GM23338 (cell line): ENCODE measurements around the gene ULK4. TPM values are rescaled to one million over a fixed set of nuclear protein-coding genes. Genes with fewer than 3 reads are reported as not detected.

ENCODE experiments used
- ATAC-seq: fragments of 200-7000 bp; cut with Tn5 transposase; 3 replicates; pipeline ENCODE4 v1.9.1; 2020
- DNase-seq: peaks from one replicate; pipeline ENCODE4 v3.0.0-alpha.2; 2015; ENCODE audit warnings: low spot score
- H2AFZ ChIP-seq: fragments of 200-600 bp; sonication (generic); 2 replicates; pipeline ENCODE4 v1.8.0; 2016; ENCODE audit warnings: antibody characterized with exemption, mild to moderate bottlenecking, moderate library complexity
- H3F3A ChIP-seq: fragments of 200-600 bp; sonication (generic); replicated peaks from 2 replicates; pipeline ENCODE4 v1.8.0; 2017; ENCODE audit warnings: antibody characterized with exemption, mixed run types, low read depth
- H3K27ac ChIP-seq: fragments of 200-600 bp; sonication (generic); 2 replicates; pipeline ENCODE4 v1.6.1; 2016; ENCODE audit warnings: low read depth
- H3K27me3 ChIP-seq: fragments of 200-600 bp; sonication (generic); 2 replicates; pipeline ENCODE4 v1.8.0; 2016; ENCODE audit warnings: mild to moderate bottlenecking, mixed run types, moderate library complexity; ENCODE audit not compliant: insufficient read depth
- H3K36me3 ChIP-seq: fragments of 200-600 bp; sonication (generic); 2 replicates; pipeline ENCODE4 v1.8.0; 2016; ENCODE audit warnings: mild to moderate bottlenecking; ENCODE audit not compliant: insufficient read depth
- H3K4me1 ChIP-seq: fragments of 200-600 bp; sonication (generic); 2 replicates; pipeline ENCODE4 v1.8.0; 2016; ENCODE audit warnings: mild to moderate bottlenecking, moderate library complexity; ENCODE audit not compliant: insufficient read depth
- H3K4me2 ChIP-seq: fragments of 200-600 bp; sonication (generic); 2 replicates; pipeline ENCODE4 v1.7.1; 2017; ENCODE audit warnings: mixed run types
- H3K4me3 ChIP-seq: fragments of 200-600 bp; sonication (generic); 2 replicates; pipeline ENCODE4 v1.6.1; 2016; ENCODE audit warnings: mixed run types
- H3K79me2 ChIP-seq: fragments of 200-600 bp; sonication (generic); replicated peaks from 2 replicates; pipeline ENCODE4 v1.8.0; 2017; ENCODE audit warnings: mild to moderate bottlenecking; ENCODE audit not compliant: insufficient read depth
- H3K9me2 ChIP-seq: fragments of 200-600 bp; sonication (generic); 2 replicates; pipeline ENCODE4 v1.8.0; 2017; ENCODE audit not compliant: insufficient read depth
- H4K20me1 ChIP-seq: fragments of 200-600 bp; sonication (generic); replicated peaks from 2 replicates; pipeline ENCODE4 v1.8.0; 2017; ENCODE audit warnings: mild to moderate bottlenecking; ENCODE audit not compliant: insufficient read depth
- H3K27ac Mint-ChIP-seq: 2 replicates; pipeline ENCODE4 v1.8.0; 2020; ENCODE audit warnings: inconsistent platforms, mild to moderate bottlenecking, moderate library complexity, mixed read lengths
- H3K27me3 Mint-ChIP-seq: 3 replicates; pipeline ENCODE4 v1.8.0; 2022; ENCODE audit warnings: low read depth, mild to moderate bottlenecking, moderate library complexity, mixed read lengths, inconsistent platforms; ENCODE audit not compliant: insufficient read depth, poor library complexity
- H3K36me3 Mint-ChIP-seq: 3 replicates; pipeline ENCODE4 v1.8.0; 2021; ENCODE audit warnings: low read depth, mild to moderate bottlenecking, inconsistent platforms, moderate library complexity, mixed read lengths
- H3K4me1 Mint-ChIP-seq: 3 replicates; pipeline ENCODE4 v1.8.0; 2020; ENCODE audit warnings: mild to moderate bottlenecking, inconsistent platforms, mixed read lengths
- H3K4me3 Mint-ChIP-seq: 3 replicates; pipeline ENCODE4 v1.8.0; 2021; ENCODE audit warnings: moderate library complexity, mild to moderate bottlenecking, inconsistent platforms, mixed read lengths
- H3K9me3 Mint-ChIP-seq: 3 replicates; pipeline ENCODE4 v1.8.0; 2020; ENCODE audit warnings: moderate library complexity, mild to moderate bottlenecking, inconsistent platforms, mixed read lengths
- CREB1 ChIP-seq: fragments of 250-450 bp; sonication (Bioruptor Pico); IDR thresholded peaks from 2 replicates; pipeline ENCODE4 v1.5.0; 2020; ENCODE audit warnings: low read depth, mild to moderate bottlenecking, moderate library complexity
- EZH2 ChIP-seq: fragments of 200-600 bp; sonication (generic); IDR thresholded peaks from one replicate; pipeline ENCODE4 v1.8.0; 2017; ENCODE audit warnings: antibody characterized with exemption, mild to moderate bottlenecking, low read depth; ENCODE audit not compliant: unreplicated experiment
- EZH2phosphoT487 ChIP-seq: fragments of 200-600 bp; sonication (generic); IDR thresholded peaks from one replicate; pipeline ENCODE4 v1.8.1; 2018; ENCODE audit warnings: antibody characterized with exemption; ENCODE audit not compliant: unreplicated experiment
- JUNB ChIP-seq: IDR thresholded peaks from one replicate; pipeline ENCODE4 v1.6.1; 2016; ENCODE audit warnings: antibody characterized with exemption; ENCODE audit not compliant: unreplicated experiment
- NANOG ChIP-seq: IDR thresholded peaks from 2 replicates; pipeline ENCODE4 v1.6.1; 2016; ENCODE audit warnings: antibody characterized with exemption, borderline replicate concordance
- REST ChIP-seq: IDR thresholded peaks from one replicate; pipeline ENCODE4 v1.6.1; 2018; ENCODE audit warnings: antibody characterized with exemption; ENCODE audit not compliant: unreplicated experiment
- ZNF114 ChIP-seq: fragments of 250-450 bp; sonication (Bioruptor Pico); IDR thresholded peaks from 2 replicates; pipeline ENCODE4 v1.5.0; 2020; ENCODE audit warnings: mild to moderate bottlenecking, moderate library complexity
- ZNF331 ChIP-seq: fragments of 250-450 bp; sonication (Bioruptor Pico); IDR thresholded peaks from 2 replicates; pipeline ENCODE4 v1.5.0; 2020; ENCODE audit warnings: low read depth, mild to moderate bottlenecking, moderate library complexity
- polyA plus RNA-seq: library from polyadenylated mRNA; unstranded; fragments of >200 nt; fragmentation: Nextera tagmentation; extraction: Ambion mirVana; gene quantifications from 2 replicates; pipeline ENCODE4 v1.2.1, GENCODE V29; 2016
- total RNA-seq: library from RNA; depleted of rRNA; stranded (reverse); fragments of >200 nt; shearing (Covaris generic); gene quantifications from 2 replicates; pipeline ENCODE4 v1.2.3, GENCODE V29; 2014
- TF ChIP-seq, protein P1 (sequence below), 2 experiments: fragments of 200-600 bp in 1 of 2; sonication (generic) in 1 of 2; conservative IDR thresholded peaks; 2 replicates each; pipeline versions ENCODE4 v1.5.1 to v1.6.1; 2016 to 2017; ENCODE audit warnings: antibody characterized with exemption in 2 of 2, low read depth in 2 of 2, mild to moderate bottlenecking in 2 of 2, moderate library complexity in 1 of 2
- TF ChIP-seq, protein P2 (sequence below): fragments of 250-450 bp; sonication (Bioruptor Pico); IDR thresholded peaks from 2 replicates; pipeline ENCODE4 v1.5.0; 2020; ENCODE audit warnings: mild to moderate bottlenecking, moderate library complexity
- TF ChIP-seq, protein P3 (sequence below): IDR thresholded peaks from 2 replicates; pipeline ENCODE4 v1.6.1; 2016; ENCODE audit warnings: antibody characterized with exemption

Gene ULK4
- total and polyA plus RNA-seq, 2 experiments from 2014 or later, result 20.8 to 41.4 TPM

DNA sequence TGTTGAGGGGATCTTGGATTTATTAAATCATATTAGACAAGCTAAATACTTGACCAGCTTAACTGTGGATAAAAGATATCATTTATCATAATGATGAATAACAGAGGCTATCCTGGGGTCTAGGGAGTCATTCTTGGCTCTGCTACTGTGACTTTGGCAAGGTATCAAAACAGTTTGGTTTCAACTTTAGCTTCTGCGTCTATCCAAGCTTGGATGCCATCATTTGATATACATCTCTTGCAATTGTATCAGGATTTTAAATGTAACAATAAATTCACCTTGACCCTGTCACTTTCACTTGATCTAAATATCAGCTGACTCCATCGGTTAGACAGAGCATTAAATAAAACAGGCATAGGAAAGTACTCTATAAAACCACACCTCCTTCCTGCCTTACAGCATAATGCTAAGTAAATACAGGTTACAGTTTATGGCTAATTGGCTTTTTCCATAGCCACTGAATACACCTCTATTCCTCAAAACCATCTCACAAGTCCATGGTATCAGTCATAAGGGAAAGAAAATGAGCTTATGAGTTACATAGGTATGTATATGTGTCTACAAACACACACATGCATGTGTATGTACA is 499.7 kb downstream of the ULK4 start:
- H3K79me2 ChIP-seq, result no peaks in the 10 kb centered on the region
- no peak overlapping the region for H3K27ac ChIP-seq
- H3K4me1 ChIP-seq, result peaks cover 5% of the 10 kb centered on the region; the same call in 1 of the 2 replicates
- peaks cover 13% of the 10 kb centered on the region for H3K4me1 Mint-ChIP-seq
- no peaks in the 10 kb centered on the region for H3K36me3 ChIP-seq
- no peak overlapping the region for H3K4me2 ChIP-seq
- no peaks in the 10 kb centered on the region; the same call in 2 of the 3 replicates for H3K36me3 Mint-ChIP-seq
- no peaks in the 10 kb centered on the region for H3K27me3 ChIP-seq
- no peak for DNase-seq
- no peak overlapping the region for H3K4me3 ChIP-seq
- no peaks in the 10 kb centered on the region for H3F3A ChIP-seq
- H3K9me3 Mint-ChIP-seq, result no peaks in the 10 kb centered on the region
- peaks cover 7% of the 10 kb centered on the region; the same call in 1 of the 2 replicates for H3K9me2 ChIP-seq
- TF ChIP-seq, protein P1, sequence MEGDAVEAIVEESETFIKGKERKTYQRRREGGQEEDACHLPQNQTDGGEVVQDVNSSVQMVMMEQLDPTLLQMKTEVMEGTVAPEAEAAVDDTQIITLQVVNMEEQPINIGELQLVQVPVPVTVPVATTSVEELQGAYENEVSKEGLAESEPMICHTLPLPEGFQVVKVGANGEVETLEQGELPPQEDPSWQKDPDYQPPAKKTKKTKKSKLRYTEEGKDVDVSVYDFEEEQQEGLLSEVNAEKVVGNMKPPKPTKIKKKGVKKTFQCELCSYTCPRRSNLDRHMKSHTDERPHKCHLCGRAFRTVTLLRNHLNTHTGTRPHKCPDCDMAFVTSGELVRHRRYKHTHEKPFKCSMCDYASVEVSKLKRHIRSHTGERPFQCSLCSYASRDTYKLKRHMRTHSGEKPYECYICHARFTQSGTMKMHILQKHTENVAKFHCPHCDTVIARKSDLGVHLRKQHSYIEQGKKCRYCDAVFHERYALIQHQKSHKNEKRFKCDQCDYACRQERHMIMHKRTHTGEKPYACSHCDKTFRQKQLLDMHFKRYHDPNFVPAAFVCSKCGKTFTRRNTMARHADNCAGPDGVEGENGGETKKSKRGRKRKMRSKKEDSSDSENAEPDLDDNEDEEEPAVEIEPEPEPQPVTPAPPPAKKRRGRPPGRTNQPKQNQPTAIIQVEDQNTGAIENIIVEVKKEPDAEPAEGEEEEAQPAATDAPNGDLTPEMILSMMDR (conservative IDR thresholded peaks at IDR 0.05; ENCODE audit: low read depth in 2 of 2), result no peak
- no peak for TF ChIP-seq EZH2phosphoT487
- TF ChIP-seq REST, result no peak
- no peak for TF ChIP-seq ZNF114 (CRISPR knock-in tag)
- TF ChIP-seq, protein P2, sequence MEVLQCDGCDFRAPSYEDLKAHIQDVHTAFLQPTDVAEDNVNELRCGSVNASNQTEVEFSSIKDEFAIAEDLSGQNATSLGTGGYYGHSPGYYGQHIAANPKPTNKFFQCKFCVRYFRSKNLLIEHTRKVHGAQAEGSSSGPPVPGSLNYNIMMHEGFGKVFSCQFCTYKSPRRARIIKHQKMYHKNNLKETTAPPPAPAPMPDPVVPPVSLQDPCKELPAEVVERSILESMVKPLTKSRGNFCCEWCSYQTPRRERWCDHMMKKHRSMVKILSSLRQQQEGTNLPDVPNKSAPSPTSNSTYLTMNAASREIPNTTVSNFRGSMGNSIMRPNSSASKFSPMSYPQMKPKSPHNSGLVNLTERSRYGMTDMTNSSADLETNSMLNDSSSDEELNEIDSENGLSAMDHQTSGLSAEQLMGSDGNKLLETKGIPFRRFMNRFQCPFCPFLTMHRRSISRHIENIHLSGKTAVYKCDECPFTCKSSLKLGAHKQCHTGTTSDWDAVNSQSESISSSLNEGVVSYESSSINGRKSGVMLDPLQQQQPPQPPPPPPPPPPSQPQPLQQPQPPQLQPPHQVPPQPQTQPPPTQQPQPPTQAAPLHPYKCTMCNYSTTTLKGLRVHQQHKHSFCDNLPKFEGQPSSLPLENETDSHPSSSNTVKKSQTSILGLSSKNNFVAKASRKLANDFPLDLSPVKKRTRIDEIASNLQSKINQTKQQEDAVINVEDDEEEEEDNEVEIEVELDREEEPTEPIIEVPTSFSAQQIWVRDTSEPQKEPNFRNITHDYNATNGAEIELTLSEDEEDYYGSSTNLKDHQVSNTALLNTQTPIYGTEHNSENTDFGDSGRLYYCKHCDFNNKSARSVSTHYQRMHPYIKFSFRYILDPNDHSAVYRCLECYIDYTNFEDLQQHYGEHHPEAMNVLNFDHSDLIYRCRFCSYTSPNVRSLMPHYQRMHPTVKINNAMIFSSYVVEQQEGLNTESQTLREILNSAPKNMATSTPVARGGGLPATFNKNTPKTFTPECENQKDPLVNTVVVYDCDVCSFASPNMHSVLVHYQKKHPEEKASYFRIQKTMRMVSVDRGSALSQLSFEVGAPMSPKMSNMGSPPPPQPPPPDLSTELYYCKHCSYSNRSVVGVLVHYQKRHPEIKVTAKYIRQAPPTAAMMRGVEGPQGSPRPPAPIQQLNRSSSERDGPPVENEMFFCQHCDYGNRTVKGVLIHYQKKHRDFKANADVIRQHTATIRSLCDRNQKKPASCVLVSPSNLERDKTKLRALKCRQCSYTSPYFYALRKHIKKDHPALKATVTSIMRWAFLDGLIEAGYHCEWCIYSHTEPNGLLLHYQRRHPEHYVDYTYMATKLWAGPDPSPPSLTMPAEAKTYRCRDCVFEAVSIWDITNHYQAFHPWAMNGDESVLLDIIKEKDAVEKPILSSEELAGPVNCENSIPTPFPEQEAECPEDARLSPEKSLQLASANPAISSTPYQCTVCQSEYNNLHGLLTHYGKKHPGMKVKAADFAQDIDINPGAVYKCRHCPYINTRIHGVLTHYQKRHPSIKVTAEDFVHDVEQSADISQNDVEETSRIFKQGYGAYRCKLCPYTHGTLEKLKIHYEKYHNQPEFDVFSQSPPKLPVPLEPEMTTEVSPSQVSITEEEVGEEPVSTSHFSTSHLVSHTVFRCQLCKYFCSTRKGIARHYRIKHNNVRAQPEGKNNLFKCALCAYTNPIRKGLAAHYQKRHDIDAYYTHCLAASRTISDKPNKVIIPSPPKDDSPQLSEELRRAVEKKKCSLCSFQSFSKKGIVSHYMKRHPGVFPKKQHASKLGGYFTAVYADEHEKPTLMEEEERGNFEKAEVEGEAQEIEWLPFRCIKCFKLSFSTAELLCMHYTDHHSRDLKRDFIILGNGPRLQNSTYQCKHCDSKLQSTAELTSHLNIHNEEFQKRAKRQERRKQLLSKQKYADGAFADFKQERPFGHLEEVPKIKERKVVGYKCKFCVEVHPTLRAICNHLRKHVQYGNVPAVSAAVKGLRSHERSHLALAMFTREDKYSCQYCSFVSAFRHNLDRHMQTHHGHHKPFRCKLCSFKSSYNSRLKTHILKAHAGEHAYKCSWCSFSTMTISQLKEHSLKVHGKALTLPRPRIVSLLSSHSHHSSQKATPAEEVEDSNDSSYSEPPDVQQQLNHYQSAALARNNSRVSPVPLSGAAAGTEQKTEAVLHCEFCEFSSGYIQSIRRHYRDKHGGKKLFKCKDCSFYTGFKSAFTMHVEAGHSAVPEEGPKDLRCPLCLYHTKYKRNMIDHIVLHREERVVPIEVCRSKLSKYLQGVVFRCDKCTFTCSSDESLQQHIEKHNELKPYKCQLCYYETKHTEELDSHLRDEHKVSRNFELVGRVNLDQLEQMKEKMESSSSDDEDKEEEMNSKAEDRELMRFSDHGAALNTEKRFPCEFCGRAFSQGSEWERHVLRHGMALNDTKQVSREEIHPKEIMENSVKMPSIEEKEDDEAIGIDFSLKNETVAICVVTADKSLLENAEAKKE (CRISPR knock-in tag), result no peak
- no peak for TF ChIP-seq JUNB
- TF ChIP-seq, protein P3, sequence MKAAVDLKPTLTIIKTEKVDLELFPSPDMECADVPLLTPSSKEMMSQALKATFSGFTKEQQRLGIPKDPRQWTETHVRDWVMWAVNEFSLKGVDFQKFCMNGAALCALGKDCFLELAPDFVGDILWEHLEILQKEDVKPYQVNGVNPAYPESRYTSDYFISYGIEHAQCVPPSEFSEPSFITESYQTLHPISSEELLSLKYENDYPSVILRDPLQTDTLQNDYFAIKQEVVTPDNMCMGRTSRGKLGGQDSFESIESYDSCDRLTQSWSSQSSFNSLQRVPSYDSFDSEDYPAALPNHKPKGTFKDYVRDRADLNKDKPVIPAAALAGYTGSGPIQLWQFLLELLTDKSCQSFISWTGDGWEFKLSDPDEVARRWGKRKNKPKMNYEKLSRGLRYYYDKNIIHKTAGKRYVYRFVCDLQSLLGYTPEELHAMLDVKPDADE, result no peak
- no peak for TF ChIP-seq ZNF331 (CRISPR knock-in tag)
- TF ChIP-seq NANOG, result no peak
- TF ChIP-seq EZH2, result no peak
- TF ChIP-seq CREB1 (CRISPR knock-in tag), result no peak
- H3K27me3 Mint-ChIP-seq, result no peaks in the 10 kb centered on the region
- no peaks in the 10 kb centered on the region for H4K20me1 ChIP-seq
- H3K4me3 Mint-ChIP-seq, result no peak overlapping the region
- ATAC-seq, result no peak
- no peak overlapping the region for H2AFZ ChIP-seq
- H3K27ac Mint-ChIP-seq, result no peak overlapping the region
